ENCODE measurements around the gene SPEG. TPM values are rescaled to one million over a fixed set of nuclear protein-coding genes. Genes with fewer than 3 reads are reported as not detected.

The SPEG gene
- total RNA-seq, 1 donor from 2014 or later, result 71.2 TPM

GRCh38 chr2:219543596-219544358, 109.1 kb downstream of the SPEG start, which contains the start of the genes CHPF and TMEM198:
Gene CHPF (minus strand): TSS chr2:219543809. CDS start chr2:219543538, 271 bp downstream.
Gene TMEM198 (plus strand): TSS chr2:219544028. CDS start chr2:219544728, 700 bp downstream.
- Histone ChIP-seq H4K20me1 (ENCODE audit: insufficient read depth, low read length) (peaks cover 40% of the 10 kb centered on the region), H2AFZ (ENCODE audit: low read depth, low read length) (peak within 1 kb of the TSS; percentile 79), H3K4me2 (ENCODE audit: low read length) (peak within 1 kb of the TSS; percentile 96), H3K9me3 (ENCODE audit: insufficient read depth, low read depth, low read length) (no peaks in the 10 kb centered on the region), H3K27ac (ENCODE audit: low read depth, low read length) (peak within 1 kb of the TSS; percentile 70), H3K27me3 (ENCODE audit: insufficient read depth, low read length) (no peaks in the 10 kb centered on the region), H3K4me1 (ENCODE audit: insufficient read depth, low read length) (peaks cover 22% of the 10 kb centered on the region), H3K36me3 (ENCODE audit: insufficient read depth, low read length) (peaks cover 13% of the 10 kb centered on the region), H3K9ac (ENCODE audit: low read length) (peak within 1 kb of the TSS; percentile 84), H3K79me2 (ENCODE audit: insufficient read depth, low read length) (peaks cover 35% of the 10 kb centered on the region), H3K4me3 (ENCODE audit: insufficient read depth, low read depth, low read length) (peak within 1 kb of the TSS; percentile 72)
- H3K27me3 Mint-ChIP-seq (ENCODE audit: low read depth, unreplicated experiment), result peaks cover 19% of the 10 kb centered on the region
- H3K27ac Mint-ChIP-seq (ENCODE audit: unreplicated experiment), result peak within 1 kb of the TSS; percentile 87
- H3K9me3 Mint-ChIP-seq (ENCODE audit: unreplicated experiment), result no peaks in the 10 kb centered on the region
- H3K4me1 Mint-ChIP-seq (ENCODE audit: low read depth, unreplicated experiment), result peaks cover 8% of the 10 kb centered on the region
- no peak for TF ChIP-seq EZH2 (IDR thresholded peaks at IDR 0.05; ENCODE audit: insufficient read depth, low read length)
- no peak for TF ChIP-seq CTCF (IDR thresholded peaks at IDR 0.05; ENCODE audit: insufficient read depth, low read depth, low read length)
- FAIRE-seq (peak; percentile 43), DNase-seq (ENCODE audit: low read depth) (peak; percentile 95)
- H3K36me3 Mint-ChIP-seq (ENCODE audit: low read depth, unreplicated experiment), result peaks cover 22% of the 10 kb centered on the region
- H3K4me3 Mint-ChIP-seq (ENCODE audit: unreplicated experiment), result peak within 1 kb of the TSS; percentile 93

GRCh38 chr2:219544567-219544966, 109.9 kb downstream of the SPEG start:
- Histone ChIP-seq H3K4me1 (ENCODE audit: insufficient read depth, low read length) (peaks cover 17% of the 10 kb centered on the region), H3K9ac (ENCODE audit: low read length) (peak overlapping the region; percentile 54)
- H3K4me3 Mint-ChIP-seq (ENCODE audit: unreplicated experiment), result peak overlapping the region; percentile 88

More at GRCh38 chr2:219544567-219544966, 109.9 kb downstream of the SPEG start:
- TF ChIP-seq EZH2 (IDR thresholded peaks at IDR 0.05; ENCODE audit: insufficient read depth, low read length) (no peak), CTCF (IDR thresholded peaks at IDR 0.05; ENCODE audit: insufficient read depth, low read depth, low read length) (no peak)
- Mint-ChIP-seq H3K27ac (ENCODE audit: unreplicated experiment) (no peak overlapping the region), H3K36me3 (ENCODE audit: low read depth, unreplicated experiment) (peaks cover 24% of the 10 kb centered on the region), H3K9me3 (ENCODE audit: unreplicated experiment) (no peaks in the 10 kb centered on the region), H3K27me3 (ENCODE audit: low read depth, unreplicated experiment) (peaks cover 24% of the 10 kb centered on the region), H3K4me1 (ENCODE audit: low read depth, unreplicated experiment) (peaks cover 8% of the 10 kb centered on the region)
- H2AFZ ChIP-seq (ENCODE audit: low read depth, low read length), result no peak overlapping the region
- peaks cover 34% of the 10 kb centered on the region for H3K79me2 ChIP-seq (ENCODE audit: insufficient read depth, low read length)
- H3K4me2 ChIP-seq (ENCODE audit: low read length), result peak overlapping the region; percentile 96
- no peak for DNase-seq (ENCODE audit: low read depth)
- peak overlapping the region; percentile 72 for H3K4me3 ChIP-seq (ENCODE audit: insufficient read depth, low read depth, low read length)
- peaks cover 12% of the 10 kb centered on the region for H3K36me3 ChIP-seq (ENCODE audit: insufficient read depth, low read length)
- H3K27me3 ChIP-seq (ENCODE audit: insufficient read depth, low read length), result no peaks in the 10 kb centered on the region
- FAIRE-seq, result no peak
- H3K27ac ChIP-seq (ENCODE audit: low read depth, low read length), result no peak overlapping the region
- no peaks in the 10 kb centered on the region for H3K9me3 ChIP-seq (ENCODE audit: insufficient read depth, low read depth, low read length)
- H4K20me1 ChIP-seq (ENCODE audit: insufficient read depth, low read length), result peaks cover 32% of the 10 kb centered on the region
